Panc1 (cell line): ENCODE measurements around the gene SYT8.

Experiments
- POLR2AphosphoS5 ChIP-seq: IDR thresholded peaks from 2 replicates; pipeline ENCODE4 v1.6.1; 2012; ENCODE audit warnings: mild to moderate bottlenecking, low read depth, low read length, moderate library complexity
- SIN3A ChIP-seq: IDR thresholded peaks from 2 replicates; pipeline ENCODE4 v1.6.1; 2012; ENCODE audit warnings: low read depth, mild to moderate bottlenecking, low read length, moderate library complexity, borderline replicate concordance; ENCODE audit not compliant: insufficient read depth
- TCF7L2 ChIP-seq: IDR thresholded peaks from 2 replicates; pipeline ENCODE4 v1.6.1; 2011; ENCODE audit warnings: mild to moderate bottlenecking, low read depth, low read length, inconsistent platforms
- TF ChIP-seq, protein P1 (sequence below): fragments of 450-650 bp; IDR thresholded peaks from 2 replicates; pipeline ENCODE4 v1.5.1; 2017; ENCODE audit warnings: mild to moderate bottlenecking
- TF ChIP-seq, protein P2 (sequence below), 2 experiments: IDR thresholded peaks; 2 replicates each; pipeline ENCODE4 v1.6.1; 2011 to 2012; ENCODE audit warnings: low read depth in 2 of 2, control low read depth in 1 of 2, low read length in 1 of 2, mild to moderate bottlenecking in 1 of 2, moderate library complexity in 1 of 2; ENCODE audit not compliant: insufficient read depth in 1 of 2

DNA sequence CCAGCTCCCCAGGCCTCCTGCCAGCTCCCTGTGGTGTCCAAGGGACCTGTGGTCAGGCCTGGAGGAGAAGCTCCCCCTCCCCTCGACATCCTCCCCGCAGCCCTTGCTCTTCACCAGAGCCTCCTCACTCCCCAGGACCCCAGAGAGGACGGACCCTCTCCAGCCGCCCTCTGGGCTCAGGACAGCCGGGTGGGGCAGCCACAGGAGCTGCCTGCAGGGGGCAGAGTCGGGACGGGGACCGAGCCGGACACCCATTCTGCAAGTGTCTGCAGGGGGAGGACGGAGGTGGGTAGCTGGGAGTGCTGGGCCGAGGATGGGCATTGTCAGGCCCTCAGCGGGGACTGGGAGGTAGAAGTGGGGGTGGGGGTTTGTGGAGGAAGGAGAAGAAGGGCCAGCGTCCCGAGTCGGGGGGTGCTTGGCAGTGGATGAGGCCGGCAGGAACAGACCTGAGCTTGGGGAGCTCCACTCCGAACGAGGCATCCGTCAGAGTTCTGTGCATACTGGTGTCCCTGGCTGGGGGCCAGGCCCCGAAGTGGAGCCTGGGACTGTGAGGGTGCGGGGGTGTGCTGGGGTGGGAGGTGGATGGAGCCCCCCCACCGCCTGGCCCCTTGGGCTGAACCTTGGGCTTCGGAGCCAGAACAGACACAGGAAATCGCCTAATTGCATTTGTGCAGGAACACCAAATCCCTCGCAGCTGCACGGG, 41.7 kb downstream of the SYT8 start:
- TF ChIP-seq, protein P1, sequence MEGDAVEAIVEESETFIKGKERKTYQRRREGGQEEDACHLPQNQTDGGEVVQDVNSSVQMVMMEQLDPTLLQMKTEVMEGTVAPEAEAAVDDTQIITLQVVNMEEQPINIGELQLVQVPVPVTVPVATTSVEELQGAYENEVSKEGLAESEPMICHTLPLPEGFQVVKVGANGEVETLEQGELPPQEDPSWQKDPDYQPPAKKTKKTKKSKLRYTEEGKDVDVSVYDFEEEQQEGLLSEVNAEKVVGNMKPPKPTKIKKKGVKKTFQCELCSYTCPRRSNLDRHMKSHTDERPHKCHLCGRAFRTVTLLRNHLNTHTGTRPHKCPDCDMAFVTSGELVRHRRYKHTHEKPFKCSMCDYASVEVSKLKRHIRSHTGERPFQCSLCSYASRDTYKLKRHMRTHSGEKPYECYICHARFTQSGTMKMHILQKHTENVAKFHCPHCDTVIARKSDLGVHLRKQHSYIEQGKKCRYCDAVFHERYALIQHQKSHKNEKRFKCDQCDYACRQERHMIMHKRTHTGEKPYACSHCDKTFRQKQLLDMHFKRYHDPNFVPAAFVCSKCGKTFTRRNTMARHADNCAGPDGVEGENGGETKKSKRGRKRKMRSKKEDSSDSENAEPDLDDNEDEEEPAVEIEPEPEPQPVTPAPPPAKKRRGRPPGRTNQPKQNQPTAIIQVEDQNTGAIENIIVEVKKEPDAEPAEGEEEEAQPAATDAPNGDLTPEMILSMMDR, result peak; percentile 93
- TF ChIP-seq, protein P2, sequence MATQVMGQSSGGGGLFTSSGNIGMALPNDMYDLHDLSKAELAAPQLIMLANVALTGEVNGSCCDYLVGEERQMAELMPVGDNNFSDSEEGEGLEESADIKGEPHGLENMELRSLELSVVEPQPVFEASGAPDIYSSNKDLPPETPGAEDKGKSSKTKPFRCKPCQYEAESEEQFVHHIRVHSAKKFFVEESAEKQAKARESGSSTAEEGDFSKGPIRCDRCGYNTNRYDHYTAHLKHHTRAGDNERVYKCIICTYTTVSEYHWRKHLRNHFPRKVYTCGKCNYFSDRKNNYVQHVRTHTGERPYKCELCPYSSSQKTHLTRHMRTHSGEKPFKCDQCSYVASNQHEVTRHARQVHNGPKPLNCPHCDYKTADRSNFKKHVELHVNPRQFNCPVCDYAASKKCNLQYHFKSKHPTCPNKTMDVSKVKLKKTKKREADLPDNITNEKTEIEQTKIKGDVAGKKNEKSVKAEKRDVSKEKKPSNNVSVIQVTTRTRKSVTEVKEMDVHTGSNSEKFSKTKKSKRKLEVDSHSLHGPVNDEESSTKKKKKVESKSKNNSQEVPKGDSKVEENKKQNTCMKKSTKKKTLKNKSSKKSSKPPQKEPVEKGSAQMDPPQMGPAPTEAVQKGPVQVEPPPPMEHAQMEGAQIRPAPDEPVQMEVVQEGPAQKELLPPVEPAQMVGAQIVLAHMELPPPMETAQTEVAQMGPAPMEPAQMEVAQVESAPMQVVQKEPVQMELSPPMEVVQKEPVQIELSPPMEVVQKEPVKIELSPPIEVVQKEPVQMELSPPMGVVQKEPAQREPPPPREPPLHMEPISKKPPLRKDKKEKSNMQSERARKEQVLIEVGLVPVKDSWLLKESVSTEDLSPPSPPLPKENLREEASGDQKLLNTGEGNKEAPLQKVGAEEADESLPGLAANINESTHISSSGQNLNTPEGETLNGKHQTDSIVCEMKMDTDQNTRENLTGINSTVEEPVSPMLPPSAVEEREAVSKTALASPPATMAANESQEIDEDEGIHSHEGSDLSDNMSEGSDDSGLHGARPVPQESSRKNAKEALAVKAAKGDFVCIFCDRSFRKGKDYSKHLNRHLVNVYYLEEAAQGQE (IDR thresholded peaks at IDR 0.05; ENCODE audit: insufficient read depth in 1 of 2, low read depth in 2 of 2, low read length in 1 of 2), result no peak
- no peak for TF ChIP-seq POLR2AphosphoS5
- TF ChIP-seq SIN3A, result no peak
- no peak for TF ChIP-seq TCF7L2
